ENCODE data around the gene NOC2L. TPM values are rescaled to one million over a fixed set of nuclear protein-coding genes. Genes with fewer than 3 reads are reported as not detected.

Gene NOC2L
- total and polyA plus RNA-seq, 9 of the 15 experiments (the other 6 are each of a cell fraction or from before 2014, with no cell fraction given): 4.0 to 410 (median 200) TPM

DNA sequence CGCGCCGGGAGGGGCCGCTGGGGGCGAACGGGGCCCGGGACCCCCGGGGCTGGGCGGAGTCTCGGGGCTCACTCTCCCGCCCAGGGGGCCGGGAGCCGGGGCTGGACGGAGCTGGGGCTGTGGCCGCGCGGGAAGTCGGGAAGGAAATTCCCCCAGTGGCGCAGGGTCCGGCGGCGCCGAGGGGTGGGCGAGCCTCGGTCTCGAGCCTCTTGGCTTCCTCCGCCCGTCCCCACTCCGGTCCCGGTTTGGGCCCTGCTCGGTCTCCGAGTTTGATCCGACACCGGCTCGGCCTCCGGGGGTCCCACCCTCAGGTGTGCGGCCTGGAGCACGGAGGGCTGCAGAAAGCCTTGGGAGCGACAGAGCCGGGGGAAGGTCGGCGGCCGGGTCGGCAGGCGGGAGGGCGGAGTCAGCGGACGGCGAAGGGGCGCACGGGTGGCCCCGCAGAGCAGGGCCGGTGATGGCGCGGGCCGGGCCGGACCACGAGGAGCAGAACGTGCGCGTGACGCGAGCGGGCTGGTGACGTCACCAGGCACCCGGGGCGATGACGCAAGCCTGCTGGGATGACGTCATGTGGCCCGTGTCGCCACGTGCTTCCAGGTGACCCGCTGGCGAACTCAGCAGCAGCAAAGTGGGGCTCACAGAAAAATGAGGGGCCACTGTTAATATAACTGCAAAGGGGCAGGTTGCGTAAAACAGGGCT, 41.5 kb upstream of the NOC2L start (continued):
- TF ChIP-seq, protein P1, sequence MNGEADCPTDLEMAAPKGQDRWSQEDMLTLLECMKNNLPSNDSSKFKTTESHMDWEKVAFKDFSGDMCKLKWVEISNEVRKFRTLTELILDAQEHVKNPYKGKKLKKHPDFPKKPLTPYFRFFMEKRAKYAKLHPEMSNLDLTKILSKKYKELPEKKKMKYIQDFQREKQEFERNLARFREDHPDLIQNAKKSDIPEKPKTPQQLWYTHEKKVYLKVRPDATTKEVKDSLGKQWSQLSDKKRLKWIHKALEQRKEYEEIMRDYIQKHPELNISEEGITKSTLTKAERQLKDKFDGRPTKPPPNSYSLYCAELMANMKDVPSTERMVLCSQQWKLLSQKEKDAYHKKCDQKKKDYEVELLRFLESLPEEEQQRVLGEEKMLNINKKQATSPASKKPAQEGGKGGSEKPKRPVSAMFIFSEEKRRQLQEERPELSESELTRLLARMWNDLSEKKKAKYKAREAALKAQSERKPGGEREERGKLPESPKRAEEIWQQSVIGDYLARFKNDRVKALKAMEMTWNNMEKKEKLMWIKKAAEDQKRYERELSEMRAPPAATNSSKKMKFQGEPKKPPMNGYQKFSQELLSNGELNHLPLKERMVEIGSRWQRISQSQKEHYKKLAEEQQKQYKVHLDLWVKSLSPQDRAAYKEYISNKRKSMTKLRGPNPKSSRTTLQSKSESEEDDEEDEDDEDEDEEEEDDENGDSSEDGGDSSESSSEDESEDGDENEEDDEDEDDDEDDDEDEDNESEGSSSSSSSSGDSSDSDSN (IDR thresholded peaks at IDR 0.05; ENCODE audit: borderline replicate concordance in 1 of 2, low read depth in 2 of 2, low read length in 2 of 2): 0 out of 4 replicates have a peak, but pooled peaks of 1 of the 2 experiments have one; percentile 23
- TF ChIP-seq OTX1 (CRISPR knock-in tag; IDR thresholded peaks at IDR 0.05) (peak; percentile 64; the same call in 1 of the 2 replicates), FOS (IDR thresholded peaks at IDR 0.05; ENCODE audit: extremely low read depth, insufficient read length) (no peak), ZNF324 (CRISPR knock-in tag; IDR thresholded peaks at IDR 0.05) (peak; percentile 51; the same call in 1 of the 2 replicates), CEBPB (tag; IDR thresholded peaks at IDR 0.05) (peak; percentile 98), GABPA (tag; conservative IDR thresholded peaks at IDR 0.05; ENCODE audit: low read depth) (peak; percentile 52; the same call in 1 of the 2 replicates), ETV1 (tag; conservative IDR thresholded peaks at IDR 0.05; ENCODE audit: low read depth) (no peak; the same call in 1 of the 2 replicates), SUPT5H (IDR thresholded peaks at IDR 0.05) (peak; percentile 81), NRF1 (conservative IDR thresholded peaks at IDR 0.05 in 1 of 2, IDR thresholded peaks at IDR 0.05 in 1 of 2) (peak; percentile 66 to 77), POU5F1 (IDR thresholded peaks at IDR 0.05; ENCODE audit: borderline replicate concordance, low read depth, low read length, partially characterized antibody) (no peak), SREBF2 (CRISPR knock-in tag; IDR thresholded peaks at IDR 0.05) (no peak), ETV5 (CRISPR knock-in tag; IDR thresholded peaks at IDR 0.05; ENCODE audit: low read depth) (peak; percentile 70), PML (IDR thresholded peaks at IDR 0.05; ENCODE audit: low read length) (peak; percentile 63), ETS2 (tag; IDR thresholded peaks at IDR 0.05; ENCODE audit: borderline replicate concordance, poor library complexity, severe bottlenecking) (no peak), STAT5A (IDR thresholded peaks at IDR 0.05; ENCODE audit: borderline replicate concordance, low read length) (no peak), CBFB (CRISPR knock-in tag; IDR thresholded peaks at IDR 0.05) (no peak; the same call in 1 of the 2 replicates), FOXK2 (conservative IDR thresholded peaks at IDR 0.05 in 1 of 2, IDR thresholded peaks at IDR 0.05 in 1 of 2; ENCODE audit: low read depth in 2 of 2) (peak; percentile 23 to 57; a peak in 3 of 4 replicates), SAFB2 (IDR thresholded peaks at IDR 0.05; ENCODE audit: borderline replicate concordance, low read depth, low read length, severe bottlenecking) (no peak), TAF7 (tag; IDR thresholded peaks at IDR 0.05) (no peak)
- TF ChIP-seq, protein P2, sequence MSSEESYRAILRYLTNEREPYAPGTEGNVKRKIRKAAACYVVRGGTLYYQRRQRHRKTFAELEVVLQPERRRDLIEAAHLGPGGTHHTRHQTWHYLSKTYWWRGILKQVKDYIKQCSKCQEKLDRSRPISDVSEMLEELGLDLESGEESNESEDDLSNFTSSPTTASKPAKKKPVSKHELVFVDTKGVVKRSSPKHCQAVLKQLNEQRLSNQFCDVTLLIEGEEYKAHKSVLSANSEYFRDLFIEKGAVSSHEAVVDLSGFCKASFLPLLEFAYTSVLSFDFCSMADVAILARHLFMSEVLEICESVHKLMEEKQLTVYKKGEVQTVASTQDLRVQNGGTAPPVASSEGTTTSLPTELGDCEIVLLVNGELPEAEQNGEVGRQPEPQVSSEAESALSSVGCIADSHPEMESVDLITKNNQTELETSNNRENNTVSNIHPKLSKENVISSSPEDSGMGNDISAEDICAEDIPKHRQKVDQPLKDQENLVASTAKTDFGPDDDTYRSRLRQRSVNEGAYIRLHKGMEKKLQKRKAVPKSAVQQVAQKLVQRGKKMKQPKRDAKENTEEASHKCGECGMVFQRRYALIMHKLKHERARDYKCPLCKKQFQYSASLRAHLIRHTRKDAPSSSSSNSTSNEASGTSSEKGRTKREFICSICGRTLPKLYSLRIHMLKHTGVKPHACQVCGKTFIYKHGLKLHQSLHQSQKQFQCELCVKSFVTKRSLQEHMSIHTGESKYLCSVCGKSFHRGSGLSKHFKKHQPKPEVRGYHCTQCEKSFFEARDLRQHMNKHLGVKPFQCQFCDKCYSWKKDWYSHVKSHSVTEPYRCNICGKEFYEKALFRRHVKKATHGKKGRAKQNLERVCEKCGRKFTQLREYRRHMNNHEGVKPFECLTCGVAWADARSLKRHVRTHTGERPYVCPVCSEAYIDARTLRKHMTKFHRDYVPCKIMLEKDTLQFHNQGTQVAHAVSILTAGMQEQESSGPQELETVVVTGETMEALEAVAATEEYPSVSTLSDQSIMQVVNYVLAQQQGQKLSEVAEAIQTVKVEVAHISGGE (CRISPR knock-in tag; IDR thresholded peaks at IDR 0.05): peak in 1 of 3 experiments; percentile 76; a peak in 2 of 6 replicates
- TF ChIP-seq, protein P3, sequence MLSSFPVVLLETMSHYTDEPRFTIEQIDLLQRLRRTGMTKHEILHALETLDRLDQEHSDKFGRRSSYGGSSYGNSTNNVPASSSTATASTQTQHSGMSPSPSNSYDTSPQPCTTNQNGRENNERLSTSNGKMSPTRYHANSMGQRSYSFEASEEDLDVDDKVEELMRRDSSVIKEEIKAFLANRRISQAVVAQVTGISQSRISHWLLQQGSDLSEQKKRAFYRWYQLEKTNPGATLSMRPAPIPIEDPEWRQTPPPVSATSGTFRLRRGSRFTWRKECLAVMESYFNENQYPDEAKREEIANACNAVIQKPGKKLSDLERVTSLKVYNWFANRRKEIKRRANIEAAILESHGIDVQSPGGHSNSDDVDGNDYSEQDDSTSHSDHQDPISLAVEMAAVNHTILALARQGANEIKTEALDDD (IDR thresholded peaks at IDR 0.05): no peak
